ENCODE measurements around the gene KIAA2012. TPM values are rescaled to one million over a fixed set of nuclear protein-coding genes. Genes with fewer than 3 reads are reported as not detected.
A peak's percentile ranks its signal among the peaks of the same experiment; 100 is the strongest.
"Not testable (repeated sequence)": the region's sequence is repeated elsewhere in the genome, so short reads cannot be mapped to it uniquely, and the experiment has no call there.

Gene KIAA2012
- total RNA-seq, 1 donor from 2014 or later: not detected

GRCh38 chr2:202133200-202133908 is 60.3 kb downstream of the KIAA2012 start:
- peaks cover 30% of the 10 kb centered on the region for H3K4me1 Mint-ChIP-seq (ENCODE audit: unreplicated experiment)
- no peaks in the 10 kb centered on the region for H3K9me3 Mint-ChIP-seq (ENCODE audit: unreplicated experiment)
- no peaks in the 10 kb centered on the region for H3K27me3 Mint-ChIP-seq (ENCODE audit: unreplicated experiment)
- H3K27ac Mint-ChIP-seq (ENCODE audit: unreplicated experiment): peak overlapping the region; percentile 71
- H3K36me3 Mint-ChIP-seq (ENCODE audit: unreplicated experiment): no peaks in the 10 kb centered on the region
- TF ChIP-seq, protein P1, sequence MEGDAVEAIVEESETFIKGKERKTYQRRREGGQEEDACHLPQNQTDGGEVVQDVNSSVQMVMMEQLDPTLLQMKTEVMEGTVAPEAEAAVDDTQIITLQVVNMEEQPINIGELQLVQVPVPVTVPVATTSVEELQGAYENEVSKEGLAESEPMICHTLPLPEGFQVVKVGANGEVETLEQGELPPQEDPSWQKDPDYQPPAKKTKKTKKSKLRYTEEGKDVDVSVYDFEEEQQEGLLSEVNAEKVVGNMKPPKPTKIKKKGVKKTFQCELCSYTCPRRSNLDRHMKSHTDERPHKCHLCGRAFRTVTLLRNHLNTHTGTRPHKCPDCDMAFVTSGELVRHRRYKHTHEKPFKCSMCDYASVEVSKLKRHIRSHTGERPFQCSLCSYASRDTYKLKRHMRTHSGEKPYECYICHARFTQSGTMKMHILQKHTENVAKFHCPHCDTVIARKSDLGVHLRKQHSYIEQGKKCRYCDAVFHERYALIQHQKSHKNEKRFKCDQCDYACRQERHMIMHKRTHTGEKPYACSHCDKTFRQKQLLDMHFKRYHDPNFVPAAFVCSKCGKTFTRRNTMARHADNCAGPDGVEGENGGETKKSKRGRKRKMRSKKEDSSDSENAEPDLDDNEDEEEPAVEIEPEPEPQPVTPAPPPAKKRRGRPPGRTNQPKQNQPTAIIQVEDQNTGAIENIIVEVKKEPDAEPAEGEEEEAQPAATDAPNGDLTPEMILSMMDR (IDR thresholded peaks at IDR 0.05): no peak
- no peak overlapping the region for H3K4me3 Mint-ChIP-seq (ENCODE audit: unreplicated experiment)
- DNase-seq (ENCODE audit: extremely low spot score, unreplicated experiment): no peak

DNA sequence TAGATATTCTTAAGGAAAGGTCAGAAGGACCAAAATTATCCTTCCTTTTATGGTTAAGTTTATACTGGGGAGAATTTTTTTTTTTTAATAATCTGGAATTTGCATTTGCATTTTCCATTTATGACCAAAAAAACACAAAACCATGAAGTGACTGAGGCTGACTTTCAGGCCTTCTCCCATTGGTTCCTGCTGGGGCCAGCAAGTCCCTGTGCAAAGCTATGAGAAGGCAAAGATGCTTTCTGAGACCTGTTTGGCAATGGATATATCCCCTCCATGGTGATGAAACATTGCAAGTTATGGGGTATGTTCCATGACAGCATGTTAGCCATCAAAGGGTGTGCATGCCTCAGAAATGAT is 60.8 kb downstream of the KIAA2012 start:
- peaks cover 30% of the 10 kb centered on the region for H3K4me1 Mint-ChIP-seq (ENCODE audit: unreplicated experiment)
- no peak overlapping the region for H3K27ac Mint-ChIP-seq (ENCODE audit: unreplicated experiment)
- no peaks in the 10 kb centered on the region for H3K9me3 Mint-ChIP-seq (ENCODE audit: unreplicated experiment)
- no peak for DNase-seq (ENCODE audit: extremely low spot score, unreplicated experiment)
- no peak overlapping the region for H3K4me3 Mint-ChIP-seq (ENCODE audit: unreplicated experiment)
- H3K27me3 Mint-ChIP-seq (ENCODE audit: unreplicated experiment): no peaks in the 10 kb centered on the region
- TF ChIP-seq, protein P1 (IDR thresholded peaks at IDR 0.05): no peak
- H3K36me3 Mint-ChIP-seq (ENCODE audit: unreplicated experiment): no peaks in the 10 kb centered on the region

- H3K36me3 Mint-ChIP-seq (ENCODE audit: unreplicated experiment): no peaks in the 10 kb centered on the region
- TF ChIP-seq, protein P1 (IDR thresholded peaks at IDR 0.05): no peak
- no peak for DNase-seq (ENCODE audit: extremely low spot score, unreplicated experiment)
- H3K4me1 Mint-ChIP-seq (ENCODE audit: unreplicated experiment): peaks cover 30% of the 10 kb centered on the region
- H3K9me3 Mint-ChIP-seq (ENCODE audit: unreplicated experiment): no peaks in the 10 kb centered on the region
- peak overlapping the region; percentile 64 for H3K27ac Mint-ChIP-seq (ENCODE audit: unreplicated experiment)
- H3K4me3 Mint-ChIP-seq (ENCODE audit: unreplicated experiment): no peak overlapping the region
- no peaks in the 10 kb centered on the region for H3K27me3 Mint-ChIP-seq (ENCODE audit: unreplicated experiment)
These were observed 62.2 kb downstream of the KIAA2012 start for GRCh38 chr2:202135091-202135874.

DNA sequence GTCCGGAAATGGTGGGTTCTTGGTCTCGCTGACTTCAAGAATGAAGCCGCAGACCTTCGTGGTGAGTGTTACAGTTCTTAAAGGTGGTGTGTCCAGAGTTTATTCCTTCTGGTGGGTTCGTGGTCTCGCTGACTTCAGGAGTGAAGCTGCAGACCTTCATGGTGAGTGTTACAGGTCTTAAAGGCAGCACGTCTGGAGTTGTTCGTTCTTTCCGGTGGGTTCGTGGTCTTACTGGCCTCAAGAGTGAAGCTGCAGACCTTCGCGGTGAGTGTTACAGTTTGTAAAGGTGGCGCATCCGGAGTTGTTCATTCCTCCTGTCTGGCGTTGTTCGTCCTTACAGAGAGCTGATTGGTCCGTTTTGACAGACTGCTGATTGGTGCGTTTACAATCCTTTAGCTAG is 63.0 kb downstream of the KIAA2012 start:
- peaks cover 37% of the 10 kb centered on the region for H3K4me1 Mint-ChIP-seq (ENCODE audit: unreplicated experiment)
- not testable (repeated sequence) for DNase-seq (ENCODE audit: extremely low spot score, unreplicated experiment)

GRCh38 chr2:202136526-202136925 is 63.5 kb downstream of the KIAA2012 start:
- Mint-ChIP-seq H3K27ac (ENCODE audit: unreplicated experiment) (no peak overlapping the region), H3K36me3 (ENCODE audit: unreplicated experiment) (no peaks in the 10 kb centered on the region), H3K27me3 (ENCODE audit: unreplicated experiment) (no peaks in the 10 kb centered on the region), H3K4me1 (ENCODE audit: unreplicated experiment) (peaks cover 38% of the 10 kb centered on the region), H3K9me3 (ENCODE audit: unreplicated experiment) (no peaks in the 10 kb centered on the region), H3K4me3 (ENCODE audit: unreplicated experiment) (no peak overlapping the region)
- no peak for DNase-seq (ENCODE audit: extremely low spot score, unreplicated experiment)
- TF ChIP-seq, protein P1 (IDR thresholded peaks at IDR 0.05): no peak

More for the DNA sequence above, 63.0 kb downstream of the KIAA2012 start:
- H3K9me3 Mint-ChIP-seq (ENCODE audit: unreplicated experiment); H3K36me3 Mint-ChIP-seq (ENCODE audit: unreplicated experiment); H3K4me3 Mint-ChIP-seq (ENCODE audit: unreplicated experiment); H3K27me3 Mint-ChIP-seq (ENCODE audit: unreplicated experiment): not testable (repeated sequence)
- peak overlapping the region; percentile 64 for H3K27ac Mint-ChIP-seq (ENCODE audit: unreplicated experiment)
